ENCODE measurements around the gene SLC49A4.

GRCh38 chr3:122754929-122755328 is 39.9 kb upstream of the SLC49A4 start:
- TF ChIP-seq CTCF (IDR thresholded peaks at IDR 0.05; ENCODE audit: insufficient read depth, low read length, poor library complexity, severe bottlenecking), result peak; percentile 64
- no peak for TF ChIP-seq EZH2phosphoT487 (conservative IDR thresholded peaks at IDR 0.05; ENCODE audit: low read length)

All from SU-DHL-6 (cell line).